Fibroblast of lung (primary cell): ENCODE results near the gene NMNAT2. TPM values are rescaled to one million over a fixed set of nuclear protein-coding genes. Genes with fewer than 3 reads are reported as not detected.

Experiments used
- DNase-seq, 2 donors: peaks; one replicate each; pipeline versions ENCODE4 v3.0.0 to v3.0.0-alpha.2; 2010; ENCODE audit warnings: low read depth in 2 of 2
- H2AFZ ChIP-seq: 2 replicates; pipeline ENCODE4 v1.5.1; 2012; ENCODE audit warnings: low read length, control low read depth, inconsistent platforms
- H3K27ac ChIP-seq: 2 replicates; pipeline ENCODE4 v1.5.1; 2011; ENCODE audit warnings: low read length, control low read depth; ENCODE audit not compliant: insufficient read depth
- H3K27me3 ChIP-seq: 2 replicates; pipeline ENCODE4 v1.5.1; 2011; ENCODE audit warnings: mild to moderate bottlenecking, low read length; ENCODE audit not compliant: control insufficient read depth, insufficient read depth
- H3K36me3 ChIP-seq: 2 replicates; pipeline ENCODE4 v1.5.1; 2011; ENCODE audit warnings: low read length; ENCODE audit not compliant: control insufficient read depth, insufficient read depth
- H3K4me1 ChIP-seq: 2 replicates; pipeline ENCODE4 v1.5.1; 2011; ENCODE audit warnings: low read length; ENCODE audit not compliant: control insufficient read depth, insufficient read depth; ENCODE audit errors: extremely low read depth
- H3K4me2 ChIP-seq: 2 replicates; pipeline ENCODE4 v1.5.1; 2011; ENCODE audit warnings: low read length, control low read depth; ENCODE audit not compliant: insufficient read depth; ENCODE audit errors: extremely low read depth
- H3K4me3 ChIP-seq, 4 experiments: fragments of 200-600 bp in 1 of 4; sonication (generic) in 1 of 4; replicated peaks in 1 of 4; 2 replicates each; pipeline ENCODE4 v1.5.1; 2011 to 2016; ENCODE audit warnings: low read length in 4 of 4, low read depth in 3 of 4, mild to moderate bottlenecking in 3 of 4, control low read depth in 2 of 4, inconsistent platforms in 1 of 4, mixed read lengths in 1 of 4; ENCODE audit not compliant: insufficient read depth in 1 of 4; ENCODE audit errors: control extremely low read depth in 1 of 4
- H3K79me2 ChIP-seq: 2 replicates; pipeline ENCODE4 v1.5.1; 2012; ENCODE audit warnings: mild to moderate bottlenecking, low read length, inconsistent platforms; ENCODE audit not compliant: control insufficient read depth, insufficient read depth
- H3K9ac ChIP-seq: 2 replicates; pipeline ENCODE4 v1.5.1; 2011; ENCODE audit warnings: mild to moderate bottlenecking, low read length, control low read depth; ENCODE audit not compliant: insufficient read depth
- H3K9me3 ChIP-seq: 2 replicates; pipeline ENCODE4 v1.5.1; 2012; ENCODE audit warnings: low read depth, low read length; ENCODE audit not compliant: control insufficient read depth, insufficient read depth
- H4K20me1 ChIP-seq: 2 replicates; pipeline ENCODE4 v1.5.1; 2011; ENCODE audit warnings: low read length; ENCODE audit not compliant: control insufficient read depth, insufficient read depth; ENCODE audit errors: extremely low read depth
- CTCF ChIP-seq, 2 donors: IDR thresholded peaks in 1 of 2; conservative IDR thresholded peaks in 1 of 2; 1 replicate in 1 of 2; 2 replicates in 1 of 2; pipeline ENCODE4 v1.5.1; 2011 to 2012; ENCODE audit warnings: low read length in 2 of 2, control low read depth in 1 of 2, inconsistent platforms in 1 of 2, low read depth in 1 of 2, mild to moderate bottlenecking in 1 of 2
- EZH2 ChIP-seq: IDR thresholded peaks from 2 replicates; pipeline ENCODE4 v1.5.1; 2012; ENCODE audit warnings: low read length, control low read depth, mild to moderate bottlenecking; ENCODE audit errors: missing control alignments
- polyA plus RNA-seq, 2 donors: library from polyadenylated mRNA; depleted of rRNA in 1 of 2; stranded (reverse) in 1 of 2; unstranded in 1 of 2; fragments of >200 nt; gene quantifications; 2 replicates each; pipeline ENCODE4 v1.2.1, GENCODE V29; 2011 to 2012; ENCODE audit warnings: missing spikeins in 1 of 2
- total RNA-seq: library from RNA; depleted of rRNA; stranded (reverse); fragments of >200 nt; gene quantifications from 2 replicates; pipeline ENCODE4 v1.2.1, GENCODE V29; 2014

Gene NMNAT2
- total and polyA plus RNA-seq, 2 donors (not counting 1 experiment from before 2014, with no cell fraction given): under 0.01 to 0.61 TPM

DNA sequence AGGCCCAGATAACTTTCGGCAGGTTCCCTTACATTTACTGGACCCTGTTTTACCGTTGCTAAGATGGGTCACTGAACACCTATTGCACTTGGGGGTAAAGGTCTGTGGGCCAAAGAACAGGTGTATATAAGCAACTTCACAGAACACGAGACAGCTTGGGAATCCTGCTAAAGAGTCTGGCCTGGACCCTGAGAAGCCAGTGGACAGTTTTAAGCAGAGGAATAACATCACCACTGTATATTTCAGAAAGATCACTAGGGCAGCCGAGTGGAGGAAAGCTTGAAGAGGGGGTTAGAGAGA is 177.7 kb downstream of the NMNAT2 start:
- Histone ChIP-seq H3K4me1 (peaks cover 24% of the 10 kb centered on the region), H3K9me3 (no peaks in the 10 kb centered on the region), H3K9ac (no peak overlapping the region), H3K4me2 (no peak overlapping the region), H2AFZ (no peak overlapping the region), H3K27ac (no peak overlapping the region), H3K4me3 (no peak overlapping the region), H3K27me3 (no peaks in the 10 kb centered on the region), H3K36me3 (no peaks in the 10 kb centered on the region), H4K20me1 (no peaks in the 10 kb centered on the region), H3K79me2 (no peaks in the 10 kb centered on the region)
- TF ChIP-seq CTCF (conservative IDR thresholded peaks at IDR 0.05 in 1 of 2, IDR thresholded peaks at IDR 0.05 in 1 of 2; ENCODE audit: low read depth in 1 of 2, low read length in 2 of 2): no peak
- no peak for TF ChIP-seq EZH2
- DNase-seq: no peak

- Histone ChIP-seq H3K27ac (no peak overlapping the region), H3K36me3 (no peaks in the 10 kb centered on the region), H2AFZ (no peak overlapping the region), H3K79me2 (no peaks in the 10 kb centered on the region), H4K20me1 (no peaks in the 10 kb centered on the region), H3K9me3 (no peaks in the 10 kb centered on the region), H3K4me3 (no peak overlapping the region), H3K4me2 (no peak overlapping the region), H3K27me3 (no peaks in the 10 kb centered on the region), H3K4me1 (peaks cover 27% of the 10 kb centered on the region), H3K9ac (no peak overlapping the region)
- TF ChIP-seq EZH2 (no peak), CTCF (conservative IDR thresholded peaks at IDR 0.05 in 1 of 2, IDR thresholded peaks at IDR 0.05 in 1 of 2; ENCODE audit: low read depth in 1 of 2, low read length in 2 of 2) (no peak)
- no peak for DNase-seq
These were observed 178.2 kb downstream of the NMNAT2 start for GRCh38 chr1:183239793-183240525.

- Histone ChIP-seq H3K27me3 (no peaks in the 10 kb centered on the region), H3K4me2 (no peak overlapping the region), H3K27ac (no peak overlapping the region), H3K4me3 (no peak overlapping the region), H3K4me1 (peaks cover 28% of the 10 kb centered on the region), H3K79me2 (no peaks in the 10 kb centered on the region), H3K36me3 (no peaks in the 10 kb centered on the region), H3K9ac (no peak overlapping the region), H4K20me1 (no peaks in the 10 kb centered on the region), H3K9me3 (no peaks in the 10 kb centered on the region), H2AFZ (no peak overlapping the region)
- no peak for DNase-seq
- TF ChIP-seq CTCF (conservative IDR thresholded peaks at IDR 0.05 in 1 of 2, IDR thresholded peaks at IDR 0.05 in 1 of 2; ENCODE audit: low read depth in 1 of 2, low read length in 2 of 2) (no peak), EZH2 (no peak)
These were observed 178.9 kb downstream of the NMNAT2 start for GRCh38 chr1:183239220-183239742.
